Transverse colon (tissue), 4 donors: Measurements from ENCODE around the gene ZYX.

Experiments used
- CTCF ChIP-seq, 5 experiments: fragments of 200-600 bp in 3 of 5; fragments of 450-650 bp in 2 of 5; sonication (generic) in 3 of 5; IDR thresholded peaks; 1 replicate in 2 of 5; 2 replicates in 3 of 5; pipeline ENCODE4 v1.5.1; 2016 to 2017; ENCODE audit warnings: antibody characterized with exemption in 5 of 5, inconsistent platforms in 3 of 5, mild to moderate bottlenecking in 2 of 5, moderate library complexity in 1 of 5
- POLR2A ChIP-seq: fragments of 450-650 bp; IDR thresholded peaks from one replicate; pipeline ENCODE4 v1.6.1; 2016; ENCODE audit warnings: antibody characterized with exemption, mild to moderate bottlenecking, moderate library complexity
- POLR2AphosphoS5 ChIP-seq, 3 donors: sonication (generic); formaldehyde crosslinking; IDR thresholded peaks; one replicate each; pipeline ENCODE4 v1.6.1; 2016; ENCODE audit warnings: antibody characterized with exemption in 3 of 3

- no peak for TF ChIP-seq POLR2AphosphoS5 (IDR thresholded peaks at IDR 0.05)
- no peak for TF ChIP-seq CTCF (IDR thresholded peaks at IDR 0.05)
- TF ChIP-seq POLR2A = no peak
Observed at GRCh38 chr7:143354376-143354775, 26.8 kb upstream of the ZYX start.
